HEK293T (cell line): ENCODE results near the gene WDR38.

Source experiments
- CTBP1 ChIP-seq: fragments of 450-650 bp; IDR thresholded peaks from 2 replicates; pipeline ENCODE4 v1.6.1; 2016; ENCODE audit warnings: borderline replicate concordance
- ELF4 ChIP-seq: fragments of 450-650 bp; IDR thresholded peaks from 2 replicates; pipeline ENCODE4 v1.6.1; 2017; ENCODE audit warnings: antibody characterized with exemption
- L3MBTL2 ChIP-seq: fragments of 450-650 bp; conservative IDR thresholded peaks from 2 replicates; pipeline ENCODE4 v1.6.1; 2016; ENCODE audit warnings: mild to moderate bottlenecking

DNA sequence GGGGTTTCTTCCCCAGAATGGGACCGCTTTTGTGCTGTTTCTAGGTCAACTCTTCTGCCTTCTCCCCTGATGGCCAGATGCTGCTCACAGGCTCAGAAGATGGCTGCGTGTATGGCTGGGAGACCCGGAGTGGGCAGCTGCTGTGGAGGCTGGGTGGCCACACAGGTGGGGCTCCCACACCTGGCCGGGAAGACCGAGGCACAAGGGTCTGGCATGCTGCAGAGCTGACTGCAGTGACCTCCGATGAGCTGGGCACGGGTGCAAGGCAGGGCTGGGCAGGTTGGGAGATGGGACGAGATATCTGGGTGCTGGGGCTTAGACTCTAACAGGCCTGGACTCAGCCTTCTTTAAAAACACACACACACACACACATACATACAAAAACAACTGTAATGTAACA is 901 bp downstream of the WDR38 start:
- no peak for TF ChIP-seq L3MBTL2
- TF ChIP-seq ELF4, result no peak
- no peak for TF ChIP-seq CTBP1
